Epithelial cell of prostate (primary cell): Measurements from ENCODE around the gene KIF2A.
A peak's percentile ranks its signal among the peaks of the same experiment; 100 is the strongest.
"Not testable (repeated sequence)": the region's sequence is repeated elsewhere in the genome, so short reads cannot be mapped to it uniquely, and the experiment has no call there.

Source experiments
- DNase-seq: peaks from one replicate; pipeline ENCODE4 v3.0.0-alpha.2; 2011; ENCODE audit warnings: low read depth, low spot score
- H3K27ac ChIP-seq: fragments of 450-650 bp; 2 replicates; pipeline ENCODE4 v1.5.1; 2017; ENCODE audit warnings: mild to moderate bottlenecking

Gene KIF2A

DNA sequence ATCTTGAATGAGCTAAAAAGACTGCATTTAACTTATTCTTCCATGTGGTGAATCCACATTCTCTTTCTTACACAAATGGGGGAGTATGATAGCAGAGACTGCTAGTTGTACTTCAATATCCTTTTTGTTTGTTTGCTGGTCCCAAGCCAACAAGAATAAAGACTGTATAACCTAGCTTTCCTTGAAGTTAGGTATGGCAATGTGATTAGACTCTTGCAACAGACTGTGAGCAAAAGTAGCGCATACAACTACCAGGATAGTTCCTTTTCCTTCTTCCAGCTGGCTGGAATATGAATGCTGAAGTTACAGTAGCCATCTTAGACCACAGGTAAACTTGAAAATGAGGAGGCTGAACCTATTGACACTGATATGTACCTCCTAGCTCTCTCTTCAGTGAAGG, 17.9 kb upstream of the KIF2A start:
- H3K27ac ChIP-seq, result no peak overlapping the region
- no peak for DNase-seq

DNA sequence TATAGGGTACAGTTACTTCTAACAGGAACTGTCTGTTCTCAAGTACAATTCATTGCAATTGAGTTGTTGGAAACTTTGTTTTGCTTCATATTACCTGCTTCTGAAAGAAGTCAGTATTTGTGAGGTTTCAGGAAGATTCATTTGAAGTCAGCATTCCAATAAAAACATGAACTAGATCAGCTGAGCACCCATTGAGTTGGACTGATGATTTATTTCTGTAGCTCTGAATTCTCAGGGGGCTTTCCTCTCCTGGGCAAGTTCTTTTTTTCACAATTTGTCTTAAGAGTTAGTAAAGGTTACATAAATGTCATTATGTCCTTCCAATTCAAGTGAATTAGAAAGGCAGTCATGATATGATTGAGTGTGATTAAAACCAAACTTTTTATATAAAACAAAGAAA, 16.2 kb upstream of the KIF2A start:
- no peak for DNase-seq
- no peak overlapping the region for H3K27ac ChIP-seq

DNA sequence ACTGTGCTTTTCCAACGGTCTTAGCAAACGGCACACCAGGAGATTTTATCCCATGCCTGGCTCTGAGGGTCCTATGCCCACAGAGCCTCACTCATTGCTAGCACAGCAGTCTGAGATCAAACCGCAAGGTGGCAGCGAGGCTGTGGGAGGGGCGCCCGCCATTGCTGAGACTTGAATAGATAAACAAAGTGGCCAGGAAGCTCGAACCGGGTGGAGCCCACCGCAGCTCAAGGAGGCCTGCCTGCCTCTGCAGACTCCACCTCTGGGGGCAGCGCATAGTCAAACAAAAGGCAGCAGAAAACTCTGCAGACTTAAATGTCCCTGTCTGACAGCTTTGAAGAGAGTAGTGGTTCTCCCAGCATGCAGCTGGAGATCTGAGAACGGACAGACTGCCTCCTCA, 14.2 kb upstream of the KIF2A start:
- H3K27ac ChIP-seq, DNase-seq: not testable (repeated sequence)

DNA sequence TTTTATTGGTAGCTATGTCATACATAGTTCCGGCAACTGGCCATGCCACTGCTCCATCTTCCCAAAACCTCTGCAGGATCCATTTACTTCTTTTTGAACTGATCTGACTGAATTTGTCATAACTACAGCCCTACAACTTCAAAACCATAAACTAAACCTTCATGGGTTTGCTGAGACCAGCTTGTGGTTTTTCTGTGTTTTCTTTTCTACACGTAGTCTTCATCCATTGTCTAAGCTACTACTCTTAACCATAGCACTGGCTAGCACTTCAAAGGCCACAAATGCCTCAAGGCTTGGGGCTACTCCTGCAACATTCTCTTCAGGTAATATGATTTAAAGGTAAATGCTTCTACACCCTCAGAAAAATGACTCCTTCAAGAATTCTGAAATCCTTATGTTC, 9.0 kb upstream of the KIF2A start:
- H3K27ac ChIP-seq, result no peak overlapping the region
- no peak for DNase-seq

DNA sequence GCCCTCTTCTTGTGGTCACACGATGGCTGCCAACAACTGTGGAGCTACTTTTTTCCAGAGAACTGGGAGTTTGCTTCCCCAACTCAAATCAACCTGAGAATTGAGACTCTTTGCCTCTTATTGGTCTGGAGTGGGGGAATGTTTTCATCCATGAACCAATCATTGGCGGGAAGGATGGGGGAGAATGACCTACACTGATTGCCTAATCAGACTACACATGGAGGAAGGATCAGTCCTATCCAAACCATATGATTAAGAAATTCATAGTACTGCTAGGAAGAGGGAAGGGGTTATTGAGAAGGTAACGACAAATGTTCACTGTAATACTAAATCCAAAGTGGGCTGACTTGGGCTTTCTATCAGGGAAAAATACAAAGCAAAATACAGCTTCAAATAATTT, 7.9 kb upstream of the KIF2A start:
- no peak for DNase-seq
- no peak overlapping the region for H3K27ac ChIP-seq

DNA sequence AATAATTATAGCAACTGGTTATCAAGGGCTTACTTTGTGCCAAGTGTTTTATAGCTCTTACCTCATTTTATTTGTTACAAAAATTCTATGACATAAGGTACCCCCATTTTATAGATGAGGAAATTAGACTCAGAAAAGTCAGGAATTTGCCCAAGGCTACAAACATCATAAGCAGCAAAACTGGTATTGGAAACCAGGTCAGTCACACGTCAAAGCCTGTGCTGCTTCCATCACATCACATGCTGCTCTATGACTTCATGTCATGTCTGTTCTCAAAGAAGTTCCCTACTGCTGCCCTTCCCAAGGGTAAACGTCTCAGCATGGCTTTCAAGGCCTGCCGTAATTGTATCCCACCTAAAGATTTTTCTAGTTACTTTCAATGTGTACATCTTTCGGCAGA, 6.9 kb upstream of the KIF2A start:
- no peak overlapping the region for H3K27ac ChIP-seq
- no peak for DNase-seq

DNA sequence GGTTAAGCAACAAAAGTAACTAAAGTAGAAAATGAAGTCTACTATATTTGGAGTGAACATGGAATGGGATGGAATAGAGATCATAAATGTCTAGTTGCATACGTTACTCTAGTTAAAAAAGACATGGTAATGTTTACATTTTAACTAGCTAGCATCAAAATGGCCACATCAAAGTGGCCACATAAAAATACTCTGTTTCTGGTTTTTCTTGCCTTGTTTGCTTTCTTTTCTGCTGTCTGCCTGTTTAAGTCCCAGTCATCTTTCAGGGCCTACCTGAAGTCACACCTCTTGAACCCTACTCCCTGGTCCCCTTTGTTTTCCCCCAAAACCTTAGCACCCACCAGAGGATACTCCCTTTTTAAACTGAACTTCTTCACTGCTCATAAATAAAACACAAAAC, 6.4 kb upstream of the KIF2A start:
- no peak overlapping the region for H3K27ac ChIP-seq
- DNase-seq, result no peak

DNA sequence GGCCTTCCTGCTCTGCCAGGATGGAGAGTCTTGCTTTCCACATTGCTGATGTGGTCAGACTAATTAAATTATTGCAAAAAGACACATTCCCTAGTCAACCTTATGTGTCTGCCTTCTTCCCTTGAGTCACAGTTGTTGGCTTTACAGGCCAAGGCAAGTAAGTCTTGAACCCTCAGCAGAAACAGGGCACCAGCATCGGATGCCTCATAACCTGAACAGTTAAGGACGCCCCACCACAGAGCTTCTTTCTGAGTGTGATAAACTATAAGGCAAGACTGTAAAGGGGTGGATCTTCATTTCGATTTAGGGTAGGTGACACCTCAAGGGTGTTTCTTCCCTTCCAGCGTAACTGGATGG, 670 bp upstream of the KIF2A start:
- peak overlapping the region; percentile 75 for H3K27ac ChIP-seq
- no peak for DNase-seq

DNA sequence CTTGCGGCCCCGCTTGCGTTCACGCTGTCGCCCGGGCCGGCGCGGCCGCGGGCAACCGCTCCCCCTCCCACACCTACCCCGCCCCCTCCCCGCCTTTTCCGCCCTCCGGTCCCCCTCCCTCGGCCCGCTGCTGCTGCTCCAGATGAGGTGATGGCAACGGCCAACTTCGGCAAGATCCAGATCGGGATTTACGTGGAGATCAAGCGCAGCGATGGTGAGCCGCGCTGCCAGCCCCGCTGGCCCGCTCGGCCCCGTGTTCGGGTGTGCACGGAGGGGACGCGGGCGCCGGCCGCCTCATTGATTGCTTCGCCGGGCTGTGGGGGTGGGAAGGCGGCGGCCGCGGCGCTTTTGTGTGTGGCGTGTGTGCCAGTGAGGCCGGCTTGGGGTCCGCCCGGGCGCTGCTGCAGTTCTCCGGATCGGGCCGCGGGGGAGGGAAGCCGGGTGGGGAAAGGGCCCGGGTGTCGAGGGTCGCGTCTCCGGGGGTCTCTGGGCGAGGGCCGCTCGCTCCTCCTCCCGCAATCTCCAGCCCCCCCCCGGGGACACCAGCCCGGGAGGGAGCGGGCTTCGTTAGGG, 403 bp downstream of the KIF2A start:
- peak overlapping the region; percentile 75 for H3K27ac ChIP-seq
- DNase-seq, result no peak

DNA sequence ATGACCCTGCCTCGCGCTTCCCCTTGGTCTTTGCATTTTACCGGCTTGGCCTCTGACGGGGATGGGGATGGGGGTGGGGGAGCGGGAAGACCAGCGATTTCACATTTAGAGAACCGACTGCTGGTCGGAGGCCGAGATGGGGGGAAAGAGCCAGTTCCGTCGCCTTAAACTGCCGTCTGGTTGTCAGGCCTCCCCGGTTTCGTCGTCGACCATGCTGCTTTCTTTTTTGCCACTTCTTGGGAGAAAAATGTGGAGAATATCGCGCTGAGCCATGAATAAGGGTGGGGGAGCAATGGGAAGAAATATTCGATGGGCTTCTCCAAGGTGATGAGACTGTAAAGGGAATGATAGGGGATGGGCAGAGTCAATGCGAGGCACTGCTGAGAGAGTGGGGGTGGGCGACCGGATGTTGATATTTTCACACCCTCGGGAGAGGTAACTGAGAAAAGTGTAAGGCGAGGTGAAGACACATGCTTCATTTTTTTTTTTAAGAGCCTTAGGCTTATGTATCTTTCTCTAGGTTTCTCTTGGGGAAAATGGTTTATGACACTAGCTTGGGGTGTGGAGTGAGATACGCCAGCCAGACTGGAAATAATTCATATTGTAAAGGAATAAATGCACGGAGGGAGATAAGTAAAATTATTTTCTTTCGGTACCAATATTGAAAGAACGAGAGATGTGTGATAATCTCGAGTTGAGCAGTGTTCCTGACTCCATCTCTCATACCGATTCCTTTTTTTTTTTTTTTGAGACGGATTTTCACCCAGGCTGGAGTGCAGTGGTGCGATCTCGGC, 1.1 kb downstream of the KIF2A start:
- no peak for DNase-seq
- peak overlapping the region; percentile 75 for H3K27ac ChIP-seq

DNA sequence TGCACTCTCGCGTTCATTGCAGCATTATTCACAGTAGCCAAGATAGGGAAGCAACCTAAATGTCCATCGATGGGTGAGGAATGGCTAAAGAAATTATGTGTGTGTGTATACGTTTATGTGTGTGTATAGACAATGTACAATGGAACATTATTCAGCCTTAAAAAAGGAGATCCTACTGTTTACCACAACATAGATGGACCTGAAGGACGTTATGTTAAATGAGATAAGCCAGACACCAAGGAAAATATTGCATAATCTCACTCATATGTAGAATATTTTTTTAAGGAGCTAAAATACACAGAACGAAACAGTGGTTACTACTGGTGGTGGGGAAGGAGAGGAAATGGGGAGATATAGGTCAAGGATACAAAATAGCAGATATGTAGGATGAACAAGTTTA, 2.4 kb downstream of the KIF2A start:
- no peak for DNase-seq
- H3K27ac ChIP-seq, result no peak overlapping the region

DNA sequence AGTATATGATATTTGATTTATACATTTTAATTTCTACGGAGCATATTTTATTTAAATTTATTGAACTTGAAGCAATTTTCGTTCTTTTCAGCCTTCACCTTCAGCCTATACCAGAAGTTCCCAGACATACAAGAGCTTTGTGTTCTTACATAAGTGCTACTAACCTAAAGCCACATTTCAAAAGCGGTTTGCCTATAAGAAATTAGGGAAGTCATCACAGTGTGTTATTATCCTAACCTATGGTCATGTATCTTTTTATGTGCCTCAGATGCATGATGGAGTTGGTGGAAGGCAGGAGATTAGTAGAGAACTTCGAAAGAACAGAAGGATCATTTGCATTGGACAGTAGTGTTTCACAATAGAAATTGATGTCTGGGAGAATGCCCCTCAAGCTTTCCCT, 3.1 kb downstream of the KIF2A start:
- H3K27ac ChIP-seq, result no peak overlapping the region
- no peak for DNase-seq

DNA sequence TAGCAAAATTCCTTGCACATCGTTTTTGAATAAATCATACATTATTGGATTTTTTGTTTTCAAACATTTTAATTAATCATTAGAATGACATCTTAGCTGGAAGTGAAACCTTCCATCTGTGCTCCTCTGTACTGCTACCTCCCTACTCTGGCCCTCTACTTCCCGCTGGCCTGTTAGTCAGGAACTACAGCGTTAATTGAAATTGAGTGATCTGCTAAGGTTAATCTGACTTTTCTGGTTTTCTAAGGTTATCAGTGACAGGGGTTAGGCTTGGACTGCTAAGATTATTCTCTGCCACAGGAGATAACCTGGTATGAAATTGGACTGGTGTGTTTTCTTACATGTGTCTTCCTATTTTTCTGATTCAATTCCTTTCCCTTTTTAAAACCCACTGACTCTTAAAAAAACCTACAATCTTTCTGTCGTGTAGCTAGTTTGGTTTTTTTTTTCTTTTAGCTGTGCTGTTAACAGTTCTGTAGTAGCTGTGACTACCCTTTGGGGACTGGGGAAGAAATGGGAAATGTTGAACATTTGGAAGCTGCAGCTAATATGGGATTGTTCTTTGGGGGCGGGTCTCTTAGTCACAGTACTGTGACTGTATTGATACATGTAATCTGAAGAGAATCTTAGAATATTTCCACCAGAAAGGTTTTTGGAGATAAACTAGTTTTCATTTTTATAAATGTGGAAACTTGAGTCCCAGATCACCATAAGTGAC, 4.6 kb downstream of the KIF2A start:
- DNase-seq, result no peak
- H3K27ac ChIP-seq, result peak overlapping the region; percentile 34

DNA sequence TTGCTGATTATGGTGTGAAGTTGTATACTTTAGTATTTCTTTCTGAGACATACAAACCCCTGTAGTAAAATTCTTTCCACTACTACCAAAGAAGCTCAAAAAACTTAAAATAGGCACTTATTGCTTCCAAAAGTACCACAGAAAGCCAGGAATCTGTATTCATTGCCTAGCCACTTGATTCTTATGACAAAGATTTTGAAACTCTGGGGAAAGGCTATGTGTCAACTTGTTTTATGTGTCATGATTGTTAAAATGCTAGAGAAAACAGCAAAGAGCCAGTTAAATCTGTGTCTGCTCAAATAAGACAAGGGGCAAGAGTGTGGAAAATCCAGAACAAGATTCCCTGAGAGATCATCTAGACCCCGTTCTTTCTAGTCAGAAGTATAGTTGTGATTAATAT, 6.0 kb downstream of the KIF2A start:
- no peak for DNase-seq
- H3K27ac ChIP-seq, result peak overlapping the region; percentile 34

DNA sequence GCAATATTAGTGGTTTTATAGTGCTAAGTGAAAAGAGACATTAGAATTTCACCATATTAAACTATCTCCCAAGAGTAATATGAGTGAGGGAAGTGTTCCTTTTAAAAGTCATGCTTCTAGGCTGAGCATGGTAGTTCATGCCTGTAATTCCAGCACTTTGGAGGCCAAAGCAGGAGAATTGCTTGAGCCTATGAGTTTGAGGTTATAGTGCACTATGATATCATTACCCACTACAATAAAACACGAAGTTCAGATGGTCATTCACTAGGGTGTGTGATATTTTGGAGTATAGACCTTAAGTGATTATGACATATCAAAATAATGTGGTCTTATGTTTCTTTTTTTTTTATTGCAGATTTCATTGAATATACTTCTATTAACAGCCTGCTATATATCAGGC, 6.7 kb downstream of the KIF2A start:
- peak overlapping the region; percentile 34 for H3K27ac ChIP-seq

DNA sequence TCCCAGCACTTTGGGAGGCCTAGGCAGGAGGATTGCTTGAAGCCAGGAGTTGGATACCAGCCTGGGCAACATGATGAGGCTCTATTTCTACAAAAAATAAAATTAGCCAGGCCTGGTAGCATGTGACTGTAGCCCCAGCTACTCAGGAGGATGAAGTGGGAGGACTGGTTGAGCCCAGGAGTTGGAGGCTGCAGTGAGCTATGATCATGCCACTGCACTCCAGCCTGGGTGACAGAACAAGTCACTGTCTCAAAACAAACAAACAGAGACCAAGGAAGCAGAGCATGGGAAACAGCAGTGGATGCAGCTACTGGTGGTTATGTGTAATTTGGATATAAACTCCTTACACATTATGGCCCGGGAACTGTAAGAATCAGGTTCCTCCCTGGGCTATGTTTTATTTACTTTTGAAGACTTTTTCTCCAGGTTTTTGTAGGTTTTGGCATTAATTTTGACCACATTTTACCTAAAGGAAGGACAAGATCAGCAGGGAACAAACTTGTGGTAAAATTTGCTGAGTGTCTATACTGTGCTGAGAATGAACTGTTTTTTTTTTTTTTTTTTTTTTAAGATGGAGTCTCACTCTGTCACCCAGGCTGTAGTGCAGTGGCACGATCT, 8.3 kb downstream of the KIF2A start:
- no peak for DNase-seq
- H3K27ac ChIP-seq, result no peak overlapping the region

More for the DNA sequence above, 6.7 kb downstream of the KIF2A start:
- no peak for DNase-seq

DNA sequence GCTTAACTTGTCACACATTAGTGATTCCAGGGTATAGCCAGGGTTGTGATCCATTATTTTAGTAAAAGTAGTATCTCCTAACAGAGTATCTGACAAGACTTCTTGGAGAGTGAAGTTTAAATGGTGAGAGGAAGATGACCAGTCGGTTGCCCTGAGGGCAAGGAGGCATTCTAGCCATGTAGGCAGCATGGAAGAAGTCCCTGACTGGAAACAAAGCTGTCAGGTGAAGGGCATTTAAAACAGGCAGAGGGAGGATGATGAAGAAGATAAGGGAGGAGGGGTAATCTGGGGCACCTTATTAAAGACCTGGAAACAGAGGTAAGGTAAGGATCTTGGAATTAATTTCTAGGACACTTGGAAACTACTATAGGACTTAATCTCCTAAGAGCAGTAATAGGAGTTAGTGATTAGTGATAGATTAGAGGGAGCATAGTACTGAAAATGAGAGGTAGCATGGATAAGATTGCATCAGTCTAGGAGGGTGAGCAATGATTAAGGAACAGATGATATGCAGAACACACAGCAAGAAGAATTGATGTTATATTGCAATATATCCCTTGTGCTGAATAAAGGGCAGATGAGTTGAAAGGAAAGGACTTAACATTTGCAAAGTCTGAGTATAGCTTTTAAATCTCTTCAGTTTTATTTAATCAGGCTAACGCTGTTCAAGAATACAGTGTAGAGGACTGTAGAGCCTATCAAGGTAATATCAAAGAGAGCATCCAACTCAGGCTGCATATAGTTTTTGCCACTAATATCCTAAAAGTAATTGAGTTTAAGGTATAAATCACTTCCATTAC, 9.6 kb downstream of the KIF2A start:
- peak overlapping the region; percentile 66 for H3K27ac ChIP-seq
- no peak for DNase-seq

DNA sequence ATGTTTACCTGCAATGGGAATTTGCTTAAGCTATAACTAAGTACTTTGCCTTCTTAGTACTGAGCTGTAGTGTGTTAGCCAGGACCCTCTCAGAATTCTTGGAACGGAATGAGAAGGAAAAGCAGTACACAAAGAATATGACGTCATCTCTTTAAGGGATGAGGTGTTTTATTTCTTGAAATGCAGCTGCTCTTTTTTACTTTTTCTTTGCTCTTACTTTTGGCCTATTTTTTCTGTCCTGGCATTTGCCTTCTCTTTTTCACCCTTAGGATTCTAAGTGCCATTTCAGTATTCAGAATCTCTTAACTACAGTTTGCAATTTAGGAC, 10.1 kb downstream of the KIF2A start:
- no peak for DNase-seq
- peak overlapping the region; percentile 66 for H3K27ac ChIP-seq

DNA sequence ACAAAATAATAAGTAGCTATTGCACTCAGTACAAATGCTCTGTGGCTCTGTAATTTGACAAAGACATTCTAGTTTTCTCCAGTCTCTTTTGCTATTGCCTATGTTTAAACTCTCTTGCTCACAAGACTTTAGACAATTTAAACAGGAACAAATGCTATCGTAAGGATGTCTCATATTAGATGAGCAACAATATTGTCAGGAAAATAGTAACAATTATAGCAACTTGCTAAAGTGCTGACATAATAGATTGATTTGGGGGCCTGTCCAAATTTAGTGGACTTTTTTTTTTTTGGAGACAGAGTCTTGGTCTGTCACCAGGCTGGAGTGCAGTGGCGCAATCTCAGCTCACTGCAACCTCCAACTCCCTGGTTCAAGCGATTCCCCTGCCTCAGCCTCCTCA, 11.8 kb downstream of the KIF2A start:
- no peak overlapping the region for H3K27ac ChIP-seq
- no peak for DNase-seq

DNA sequence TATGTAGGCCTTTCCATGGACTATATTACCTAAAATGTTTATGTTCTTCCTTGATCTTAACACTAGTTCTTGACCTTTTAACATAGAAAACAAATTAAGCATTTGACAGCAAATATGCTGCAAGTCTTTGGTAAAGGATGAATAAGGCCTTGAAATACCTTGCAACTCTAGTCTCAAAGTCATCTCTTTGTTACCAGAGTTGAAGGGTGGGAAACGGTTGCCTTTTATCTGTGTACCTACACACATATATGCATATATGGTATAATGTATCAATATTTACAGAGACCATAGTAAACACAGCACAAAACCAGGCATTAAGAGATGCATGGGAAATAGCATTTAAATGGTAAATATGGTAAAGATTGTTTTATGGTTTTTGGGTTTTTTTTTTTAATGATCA, 16.5 kb downstream of the KIF2A start:
- H3K27ac ChIP-seq, result no peak overlapping the region
- DNase-seq, result no peak

DNA sequence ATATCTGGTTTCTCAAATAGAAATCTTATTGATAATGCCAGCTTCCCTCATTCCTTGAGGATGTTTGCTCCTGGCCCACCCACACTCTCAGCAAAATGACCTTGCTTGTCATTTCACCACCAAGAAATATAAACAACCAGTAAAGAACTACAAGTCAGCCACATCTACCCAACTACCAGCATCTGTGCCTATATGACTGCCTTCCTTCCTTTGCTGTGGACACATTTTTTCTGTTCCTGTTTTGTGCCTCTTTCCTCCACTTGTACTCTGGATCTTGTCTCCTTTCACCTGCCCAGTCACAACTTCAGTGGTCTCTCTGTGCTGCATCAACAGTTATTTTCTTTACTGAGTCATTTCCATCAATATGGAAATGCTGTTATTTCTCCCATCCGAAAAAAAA, 20.3 kb downstream of the KIF2A start:
- no peak overlapping the region for H3K27ac ChIP-seq
- no peak for DNase-seq
